Natural killer cell treated with Interleukin-12 subunit alpha and Interleukin-12 subunit beta and Interleukin-15 and Interleukin-18, amount 100 ng/mL, for 72 hours (primary cell): ENCODE measurements around the gene TMEM141. TPM values are rescaled to one million over a fixed set of nuclear protein-coding genes. Genes with fewer than 3 reads are reported as not detected.
"Not testable (repeated sequence)": the region's sequence is repeated elsewhere in the genome, so short reads cannot be mapped to it uniquely, and the experiment has no call there.

Experiments used
- ATAC-seq, 2 donors: fragments of 150-1000 bp; cut with Tn5 transposase in 1 of 2; sonication (Bioruptor Pico), chemical (Tn5 transposase) in 1 of 2; 2 replicates each; pipeline ENCODE4 v1.10.0; 2021
- DNase-seq: peaks from one replicate; pipeline ENCODE4 v3.0.0; 2022; ENCODE audit warnings: low spot score
- H3K27ac Mint-ChIP-seq, 2 donors: 1 replicate in 1 of 2; 2 replicates in 1 of 2; pipeline ENCODE4 v1.8.0; 2022; ENCODE audit warnings: mixed read lengths in 2 of 2, mild to moderate bottlenecking in 1 of 2, moderate library complexity in 1 of 2
- H3K27me3 Mint-ChIP-seq, 2 donors: 1 replicate in 1 of 2; 2 replicates in 1 of 2; pipeline ENCODE4 v1.8.0; 2022; ENCODE audit warnings: mixed read lengths in 2 of 2
- H3K36me3 Mint-ChIP-seq: one replicate; pipeline ENCODE4 v1.8.0; 2022; ENCODE audit warnings: mixed read lengths
- H3K4me1 Mint-ChIP-seq, 2 donors: 1 replicate in 1 of 2; 2 replicates in 1 of 2; pipeline ENCODE4 v1.8.0; 2022; ENCODE audit warnings: low read depth in 2 of 2, mixed read lengths in 2 of 2, mild to moderate bottlenecking in 1 of 2
- H3K4me3 Mint-ChIP-seq: one replicate; pipeline ENCODE4 v1.8.0; 2022; ENCODE audit warnings: mixed read lengths
- H3K9me3 Mint-ChIP-seq: 2 replicates; pipeline ENCODE4 v1.8.0; 2022; ENCODE audit warnings: mixed read lengths
- total RNA-seq, 2 donors: library from RNA; stranded (reverse); gene quantifications; one replicate each; pipeline ENCODE4 v1.2.3, GENCODE V29; 2022

TMEM141 gene
- total RNA-seq, 2 donors from 2014 or later, result 31.9 to 50.5 TPM

DNA sequence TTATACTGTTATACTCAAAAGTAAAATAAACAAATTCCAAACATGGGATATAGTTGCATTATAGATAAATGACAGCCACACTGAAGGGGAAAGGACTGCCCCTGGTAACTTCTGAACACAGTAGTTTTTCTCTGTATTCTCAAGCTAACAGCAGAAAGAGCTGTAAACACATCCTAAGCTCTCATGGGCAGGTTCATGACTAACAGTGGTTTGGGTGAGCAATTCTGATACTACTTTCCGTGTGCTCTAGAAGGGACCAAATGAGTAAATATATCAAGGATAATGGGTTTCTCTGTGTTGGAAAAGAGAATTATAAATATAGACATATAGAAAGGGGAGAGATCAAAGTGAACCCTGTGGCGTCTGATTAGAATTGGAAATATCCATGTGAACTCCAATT, 40.6 kb upstream of the TMEM141 start:
- ATAC-seq (peak in 1 of 2 donors; percentile 78), DNase-seq (no peak)
- Mint-ChIP-seq H3K4me1 (peaks cover 0 to 5% of the 10 kb centered on the region in 2 donors), H3K9me3 (peaks cover 8% of the 10 kb centered on the region), H3K27ac (no peak overlapping the region), H3K27me3 (peaks cover 9 to 10% of the 10 kb centered on the region in 2 donors), H3K4me3 (no peak overlapping the region), H3K36me3 (peaks cover 16% of the 10 kb centered on the region)

DNA sequence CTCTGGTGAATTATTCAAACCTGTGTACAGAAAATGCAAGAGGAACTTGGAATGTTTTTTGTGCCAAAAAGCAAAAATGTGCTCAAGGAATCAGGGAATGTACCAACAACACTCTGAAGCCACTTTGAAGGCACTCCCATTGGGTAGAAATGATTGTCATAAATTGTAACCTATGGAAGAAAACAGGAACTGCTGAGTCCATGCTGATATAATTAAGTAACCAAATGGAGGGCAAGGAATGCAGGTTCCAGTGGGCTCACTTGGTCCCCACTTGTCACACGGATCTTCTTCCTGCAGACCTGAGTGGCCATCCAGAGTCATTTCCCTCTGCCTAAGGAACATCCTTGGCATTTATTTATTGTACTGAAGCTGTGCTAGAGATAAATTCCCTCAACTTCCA, 39.9 kb upstream of the TMEM141 start:
- no peak for ATAC-seq
- no peak for DNase-seq
- Mint-ChIP-seq H3K27ac (no peak overlapping the region), H3K4me3 (no peak overlapping the region), H3K4me1 (peaks cover 0 to 5% of the 10 kb centered on the region in 2 donors), H3K9me3 (peaks cover 11% of the 10 kb centered on the region), H3K36me3 (peaks cover 16% of the 10 kb centered on the region), H3K27me3 (peaks cover 9 to 10% of the 10 kb centered on the region in 2 donors)

DNA sequence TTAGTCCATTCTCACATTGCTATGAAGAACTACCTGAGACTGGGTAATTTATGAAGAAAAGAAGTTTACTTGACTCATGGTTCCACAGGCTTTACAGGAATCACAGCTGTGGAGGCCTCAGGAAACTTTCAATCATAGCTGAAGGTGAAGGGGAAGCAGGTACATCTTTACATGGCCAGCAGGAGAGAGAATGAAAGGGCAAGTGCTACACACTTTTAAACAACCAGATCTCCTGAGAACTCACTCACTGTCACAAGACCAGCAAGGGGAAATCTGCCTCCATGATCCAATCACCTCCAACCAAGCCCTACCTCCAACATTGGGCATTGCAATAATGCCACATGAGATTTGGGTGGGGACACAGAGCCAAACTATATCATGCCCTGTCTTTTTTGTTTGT, 39.3 kb upstream of the TMEM141 start:
- Mint-ChIP-seq H3K4me3 (no peak overlapping the region), H3K4me1 (peaks cover 0 to 5% of the 10 kb centered on the region in 2 donors), H3K27ac (no peak overlapping the region), H3K36me3 (peaks cover 16% of the 10 kb centered on the region), H3K9me3 (peaks cover 11% of the 10 kb centered on the region), H3K27me3 (peaks cover 9 to 10% of the 10 kb centered on the region in 2 donors)
- no peak for ATAC-seq
- no peak for DNase-seq

DNA sequence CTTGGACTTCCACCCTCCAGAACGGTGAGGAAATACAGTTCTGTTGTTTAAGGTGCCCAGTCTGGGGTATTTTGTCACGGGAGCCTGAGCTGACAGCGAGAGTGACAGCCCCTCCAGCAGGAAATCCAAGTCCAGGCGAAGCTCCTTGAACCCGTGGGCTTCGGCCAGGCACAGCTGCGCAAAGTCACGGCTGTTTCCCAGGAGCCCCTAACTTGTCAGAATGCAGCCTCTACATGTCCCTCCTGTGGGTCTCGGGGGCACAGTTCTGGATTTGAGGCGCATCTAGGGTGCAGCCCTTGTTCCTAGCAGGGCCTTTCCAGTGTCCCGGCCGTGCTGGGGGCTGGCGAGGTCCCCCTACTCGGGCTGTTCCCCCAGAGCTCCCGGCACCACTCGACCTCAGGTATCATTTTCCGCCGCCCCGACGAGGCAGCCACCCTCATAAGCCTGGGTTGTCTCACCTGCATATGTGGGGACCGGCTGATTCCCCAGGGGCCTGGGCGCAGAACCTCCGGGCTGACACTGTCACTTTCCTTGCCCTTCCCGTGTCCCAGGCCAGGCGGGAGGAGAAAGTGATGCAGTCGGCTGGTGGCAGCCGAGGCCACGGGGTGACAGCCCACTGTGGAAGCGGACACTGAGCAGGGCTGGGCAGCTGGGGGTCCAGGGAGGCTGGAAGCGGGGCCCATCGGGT, 37.6 kb upstream of the TMEM141 start:
- peaks cover 11% of the 10 kb centered on the region for H3K9me3 Mint-ChIP-seq
- ATAC-seq (no peak), DNase-seq (no peak)
- peaks cover 9 to 10% of the 10 kb centered on the region in 2 donors for H3K27me3 Mint-ChIP-seq
- H3K4me1 Mint-ChIP-seq, result peaks cover 0 to 5% of the 10 kb centered on the region in 2 donors
- no peak overlapping the region for H3K4me3 Mint-ChIP-seq
- H3K36me3 Mint-ChIP-seq, result peaks cover 16% of the 10 kb centered on the region
- no peak overlapping the region for H3K27ac Mint-ChIP-seq

DNA sequence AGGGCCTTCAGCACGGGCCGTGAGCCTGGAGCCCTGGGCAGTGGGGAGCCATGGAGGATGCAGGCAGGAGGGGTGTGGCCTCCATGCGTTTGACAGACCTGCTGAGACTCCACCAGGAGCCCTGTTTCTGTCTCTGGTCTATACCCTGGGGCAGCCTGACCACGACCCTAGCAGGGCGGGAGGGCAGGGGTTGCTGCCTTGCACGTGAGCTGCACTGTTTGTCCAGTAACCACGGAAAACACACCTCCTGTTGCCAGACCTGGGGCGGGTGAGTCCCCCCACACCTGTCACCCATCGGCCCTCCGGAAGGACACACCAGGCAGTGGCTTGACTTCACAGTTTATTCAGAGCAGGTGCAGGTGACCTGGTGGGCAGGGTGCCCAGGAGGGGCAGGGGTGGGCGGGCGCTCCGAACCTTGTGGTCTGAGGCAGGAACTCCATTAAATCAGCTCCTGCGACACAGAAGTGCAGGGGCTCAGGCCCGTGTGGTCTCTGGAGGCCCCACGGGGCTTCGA, 37.0 kb upstream of the TMEM141 start:
- DNase-seq (no peak), ATAC-seq (no peak)
- Mint-ChIP-seq H3K27me3 (peaks cover 9 to 10% of the 10 kb centered on the region in 2 donors), H3K4me3 (no peak overlapping the region), H3K36me3 (peaks cover 16% of the 10 kb centered on the region), H3K9me3 (peaks cover 11% of the 10 kb centered on the region), H3K4me1 (peaks cover 0 to 5% of the 10 kb centered on the region in 2 donors), H3K27ac (no peak overlapping the region)

DNA sequence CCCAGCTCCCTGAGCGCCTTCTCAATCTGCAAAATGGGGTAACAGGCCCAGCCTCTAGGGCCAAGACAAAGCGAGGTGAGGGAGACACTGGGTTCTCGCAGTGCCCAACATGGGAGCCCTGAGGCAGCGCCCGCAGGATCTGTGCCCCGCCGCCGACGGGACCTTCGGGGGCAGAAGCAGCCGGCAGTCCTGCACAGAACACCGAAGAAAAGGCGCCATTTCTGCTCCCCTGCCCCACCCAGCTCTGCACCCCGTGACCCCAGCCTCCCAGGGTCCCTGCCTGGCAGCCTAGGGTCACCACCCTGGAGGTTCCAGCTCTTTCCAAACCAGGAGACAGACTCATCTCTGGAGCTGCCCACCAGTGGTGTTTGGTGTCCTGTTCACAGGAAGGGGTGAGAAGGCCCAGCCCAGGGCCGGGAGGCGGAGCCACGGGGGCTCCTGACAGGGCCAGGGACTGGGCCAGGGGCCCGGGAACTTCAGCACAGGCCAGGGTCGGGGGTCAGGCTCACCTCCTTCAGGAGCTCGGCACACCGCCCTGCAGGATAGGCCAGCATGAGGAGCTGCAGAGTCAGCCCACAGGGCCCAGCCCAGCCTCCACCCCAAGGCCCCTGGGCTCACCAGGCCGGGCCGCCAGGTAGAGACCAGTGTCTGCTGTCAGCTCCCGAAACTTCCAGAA, 36.4 kb upstream of the TMEM141 start:
- Mint-ChIP-seq H3K27ac (no peak overlapping the region), H3K27me3 (peaks cover 9 to 10% of the 10 kb centered on the region in 2 donors), H3K36me3 (peaks cover 16% of the 10 kb centered on the region), H3K4me1 (peaks cover 0 to 5% of the 10 kb centered on the region in 2 donors), H3K4me3 (no peak overlapping the region), H3K9me3 (peaks cover 11% of the 10 kb centered on the region)
- DNase-seq, result no peak
- ATAC-seq, result no peak

DNA sequence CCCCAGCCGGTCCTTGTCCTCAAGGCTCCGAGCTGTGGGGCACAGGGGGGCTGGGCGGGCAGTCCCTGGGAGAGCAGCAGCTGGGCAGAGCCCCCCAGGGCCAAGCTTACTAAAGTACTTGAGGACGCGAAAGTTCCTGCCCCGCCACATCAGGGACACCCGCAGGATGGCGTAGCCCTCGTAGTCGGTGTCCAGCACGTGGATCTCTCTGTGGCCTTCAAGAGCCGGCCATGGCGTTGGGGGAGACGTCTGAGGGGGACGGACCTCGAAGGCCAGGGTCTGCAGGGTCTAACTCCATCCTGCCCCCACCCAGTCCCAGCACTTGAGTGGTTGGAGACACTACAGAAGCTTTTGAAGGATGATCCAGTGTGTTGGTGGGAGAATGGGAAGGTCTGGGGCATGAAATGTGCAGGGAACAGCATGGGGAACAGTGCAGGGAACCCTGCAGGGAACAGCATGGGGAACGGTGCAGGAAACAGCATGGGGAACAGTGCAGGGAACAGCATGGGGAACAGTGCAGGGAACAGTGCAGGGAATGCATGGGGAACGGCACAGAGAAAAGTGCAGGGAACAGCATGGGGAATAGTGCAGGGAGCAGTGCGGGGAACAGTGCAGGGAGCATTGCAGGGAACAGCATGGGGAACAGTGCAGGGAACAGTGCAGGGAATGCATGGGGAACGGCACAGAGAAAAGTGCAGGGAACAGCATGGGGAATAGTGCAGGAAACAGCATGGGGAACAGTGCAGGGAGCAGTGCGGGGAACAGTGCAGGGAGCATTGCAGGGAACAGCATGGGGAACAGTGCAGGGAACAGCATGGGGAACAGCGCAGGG, 35.6 kb upstream of the TMEM141 start:
- not testable (repeated sequence) for ATAC-seq, H3K27me3 Mint-ChIP-seq, H3K27ac Mint-ChIP-seq, H3K4me1 Mint-ChIP-seq, DNase-seq, H3K4me3 Mint-ChIP-seq
- peaks cover 11% of the 10 kb centered on the region for H3K9me3 Mint-ChIP-seq
- H3K36me3 Mint-ChIP-seq, result peaks cover 16% of the 10 kb centered on the region

DNA sequence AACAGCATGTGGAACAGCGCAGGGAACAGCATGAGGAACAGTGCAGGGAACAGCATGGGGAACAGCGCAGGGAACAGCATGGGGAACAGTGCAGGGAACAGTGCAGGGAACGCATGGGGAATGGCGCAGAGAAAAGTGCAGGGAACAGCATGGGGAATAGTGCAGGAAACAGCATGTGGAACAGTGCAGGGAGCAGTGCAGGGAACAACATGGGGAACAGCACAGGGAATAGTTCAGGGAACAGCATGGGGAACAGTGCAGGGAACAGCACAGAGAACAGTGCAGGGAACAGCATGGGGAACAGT, 35.1 kb upstream of the TMEM141 start:
- no peak for DNase-seq
- peaks cover 11% of the 10 kb centered on the region for H3K9me3 Mint-ChIP-seq
- H3K4me1 Mint-ChIP-seq, result no peaks in the 10 kb centered on the region
- H3K27ac Mint-ChIP-seq, result no peak overlapping the region
- no peak for ATAC-seq
- H3K4me3 Mint-ChIP-seq, result no peak overlapping the region
- peaks cover 16% of the 10 kb centered on the region for H3K36me3 Mint-ChIP-seq
- H3K27me3 Mint-ChIP-seq, result peaks cover 5 to 9% of the 10 kb centered on the region in 2 donors

DNA sequence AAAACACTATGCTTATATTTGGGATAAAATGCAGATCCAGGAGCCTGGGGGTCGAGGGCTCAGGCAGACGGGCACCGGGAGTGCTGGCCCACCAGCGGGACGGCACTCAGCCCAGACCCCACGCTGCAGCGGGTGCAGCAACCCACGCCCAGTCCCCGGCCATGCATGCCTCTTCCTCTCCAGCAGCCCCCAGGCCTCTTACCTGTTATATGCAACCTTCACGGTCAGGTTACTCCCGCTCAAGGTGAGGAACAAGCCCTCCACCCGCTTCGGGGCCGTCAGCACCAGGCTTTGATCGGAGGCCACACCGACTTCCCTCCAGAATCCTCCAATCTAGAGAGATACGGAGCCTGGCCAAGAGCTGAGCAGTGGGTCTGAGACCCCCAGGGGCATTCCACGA, 34.3 kb upstream of the TMEM141 start:
- no peak overlapping the region for H3K4me3 Mint-ChIP-seq
- peaks cover 10% of the 10 kb centered on the region for H3K36me3 Mint-ChIP-seq

DNA sequence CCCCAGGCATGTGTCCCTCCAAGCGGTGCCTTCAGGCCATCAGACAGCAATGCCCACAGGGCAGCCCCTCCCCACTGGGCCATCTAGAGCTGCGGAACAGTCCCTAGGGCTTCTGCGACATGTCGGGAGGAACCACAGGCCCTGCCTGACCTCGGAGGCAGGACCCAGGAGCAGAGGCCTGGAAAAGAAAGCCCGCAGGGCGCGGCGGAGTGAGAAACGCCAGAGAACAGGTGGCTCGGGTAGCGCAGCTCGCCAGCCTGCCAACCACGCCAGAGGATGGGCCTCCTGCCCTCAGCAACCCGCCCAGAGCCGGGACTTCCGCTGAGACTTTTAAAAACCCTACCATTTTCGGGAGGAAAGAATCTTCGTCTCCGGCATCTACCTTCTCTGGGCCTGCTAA, 33.8 kb upstream of the TMEM141 start:
- Mint-ChIP-seq H3K27ac (no peak overlapping the region), H3K4me1 (no peaks in the 10 kb centered on the region), H3K9me3 (peaks cover 7% of the 10 kb centered on the region), H3K27me3 (peaks cover 4 to 7% of the 10 kb centered on the region in 2 donors), H3K36me3 (peaks cover 6% of the 10 kb centered on the region), H3K4me3 (no peak overlapping the region)
- DNase-seq, result no peak
- no peak for ATAC-seq

More for the DNA sequence above, 34.3 kb upstream of the TMEM141 start:
- Mint-ChIP-seq H3K9me3 (peaks cover 8% of the 10 kb centered on the region), H3K4me1 (no peaks in the 10 kb centered on the region), H3K27ac (no peak overlapping the region), H3K27me3 (peaks cover 4 to 9% of the 10 kb centered on the region in 2 donors)
- DNase-seq (no peak), ATAC-seq (no peak)

DNA sequence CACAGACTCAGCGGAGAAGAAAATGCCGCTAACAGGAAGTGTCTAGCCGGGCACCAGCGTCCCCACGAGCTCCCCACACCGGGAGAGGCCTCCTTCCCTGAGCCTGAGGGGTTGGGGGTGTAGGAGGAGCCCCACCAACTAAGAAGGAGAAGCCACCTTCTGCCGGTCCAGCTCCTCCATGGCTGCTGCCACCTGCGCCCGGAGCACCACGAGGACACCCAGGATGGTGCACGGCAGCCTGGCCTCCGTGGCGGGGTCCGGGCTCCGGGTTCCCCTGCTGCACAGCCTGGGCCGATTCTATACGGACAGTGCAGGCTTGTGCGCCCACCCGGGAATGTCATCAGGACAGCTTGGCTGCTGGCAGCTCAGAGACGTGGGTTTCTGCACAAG, 33.4 kb upstream of the TMEM141 start:
- Mint-ChIP-seq H3K4me1 (no peaks in the 10 kb centered on the region), H3K9me3 (peaks cover 3% of the 10 kb centered on the region)
- DNase-seq, result no peak

DNA sequence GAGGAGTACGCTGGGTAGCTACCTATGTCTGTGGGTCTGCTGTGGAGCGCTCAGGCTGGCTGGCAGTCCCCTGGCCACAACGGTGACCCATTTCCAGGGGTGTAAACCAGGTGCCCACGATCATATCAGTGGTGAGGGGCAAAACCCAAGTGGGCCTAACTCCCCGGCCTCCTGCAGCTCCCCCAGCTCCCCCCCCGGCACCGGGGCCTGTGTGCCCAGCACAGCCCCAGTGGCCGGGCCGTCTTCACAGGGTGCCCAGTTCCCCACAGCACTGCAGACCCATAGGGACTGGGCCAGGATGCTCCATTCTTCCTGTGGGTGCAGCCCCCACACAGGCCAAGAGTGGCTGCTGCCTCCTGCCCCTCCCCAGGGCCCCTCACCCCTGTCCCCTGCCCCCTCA, 32.1 kb upstream of the TMEM141 start:
- Mint-ChIP-seq H3K36me3 (no peaks in the 10 kb centered on the region), H3K4me3 (no peak overlapping the region), H3K27me3 (no peaks in the 10 kb centered on the region), H3K9me3 (peaks cover 3% of the 10 kb centered on the region), H3K27ac (no peak overlapping the region), H3K4me1 (no peaks in the 10 kb centered on the region)
- no peak for ATAC-seq
- no peak for DNase-seq

More for the DNA sequence above, 33.4 kb upstream of the TMEM141 start:
- ATAC-seq, result no peak
- Mint-ChIP-seq H3K27me3 (peaks cover under 1 to 3% of the 10 kb centered on the region in 2 donors), H3K27ac (no peak overlapping the region), H3K4me3 (no peak overlapping the region), H3K36me3 (peaks cover 2% of the 10 kb centered on the region)

DNA sequence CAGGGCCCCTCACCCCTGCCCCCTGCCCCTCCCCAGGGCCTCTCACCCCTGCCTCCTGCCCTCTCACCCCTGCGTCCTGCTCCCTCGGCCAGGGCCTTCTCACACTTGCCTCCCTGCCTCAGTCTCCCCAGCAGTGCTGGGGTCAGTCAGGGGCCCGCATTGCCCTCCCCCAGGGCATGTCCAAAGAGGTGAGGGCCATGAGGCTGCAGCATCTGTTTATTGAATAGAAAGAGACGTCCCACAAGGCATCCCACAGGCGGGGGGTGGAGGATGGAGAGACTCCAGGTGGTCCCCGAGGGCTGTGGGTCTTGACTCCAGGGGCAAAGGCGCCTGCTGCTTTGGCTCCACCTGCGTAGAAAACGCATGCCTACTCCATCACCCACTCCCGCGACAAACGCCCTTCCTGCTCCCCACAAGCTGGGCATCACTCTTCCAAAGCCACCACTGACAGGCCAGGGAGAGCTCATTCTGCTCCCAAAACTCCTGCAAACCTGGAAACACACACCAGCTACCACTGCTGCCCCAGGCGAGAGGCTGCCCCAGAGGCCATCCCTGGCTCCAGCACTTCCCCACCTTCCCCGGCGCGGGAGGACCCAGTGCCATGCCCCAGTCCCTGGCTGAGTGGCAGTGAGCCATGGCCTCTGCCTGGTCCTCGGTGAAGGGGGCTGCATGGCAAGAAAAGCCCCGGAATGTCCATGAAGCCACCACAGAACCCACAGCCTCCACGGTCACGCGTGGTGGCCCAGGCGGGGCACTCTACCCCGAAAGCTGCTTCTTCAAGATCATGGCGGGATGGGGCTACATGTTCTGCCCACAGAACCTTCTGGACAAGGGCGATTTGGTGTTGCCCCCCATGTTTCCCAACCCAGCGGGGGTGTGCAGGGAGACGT, 31.5 kb upstream of the TMEM141 start:
- no peak for DNase-seq
- Mint-ChIP-seq H3K4me3 (no peak overlapping the region), H3K36me3 (no peaks in the 10 kb centered on the region), H3K27ac (no peak overlapping the region), H3K27me3 (no peaks in the 10 kb centered on the region), H3K4me1 (no peaks in the 10 kb centered on the region), H3K9me3 (peaks cover 3% of the 10 kb centered on the region)
- ATAC-seq, result no peak
